SK-N-MC (cell line): Measurements from ENCODE around the gene IL19.

Experiments used
- DNase-seq: peaks from one replicate; pipeline ENCODE4 v3.0.0-alpha.2; 2011; ENCODE audit warnings: low read depth, low spot score
- H3K27ac ChIP-seq: fragments of 200-600 bp; sonication (generic); 2 replicates; pipeline ENCODE4 v1.5.1; 2016; ENCODE audit warnings: mixed run types
- H3K36me3 ChIP-seq: fragments of 200-600 bp; sonication (generic); 2 replicates; pipeline ENCODE4 v1.6.1; 2017; ENCODE audit warnings: antibody characterized with exemption, low read length, mixed read lengths; ENCODE audit not compliant: insufficient read depth
- H3K4me3 ChIP-seq: fragments of 200-600 bp; sonication (generic); 2 replicates; pipeline ENCODE4 v1.5.1; 2016
- H3K9ac ChIP-seq: fragments of 200-600 bp; sonication (generic); 2 replicates; pipeline ENCODE4 v1.8.0; 2017; ENCODE audit warnings: mixed run types, mixed read lengths; ENCODE audit not compliant: insufficient read length
- H3K9me3 ChIP-seq: fragments of 200-600 bp; sonication (generic); 2 replicates; pipeline ENCODE4 v1.6.1; 2017; ENCODE audit warnings: low read depth, mild to moderate bottlenecking, antibody characterized with exemption, low read length, moderate library complexity, mixed read lengths
- EZH2 ChIP-seq: fragments of 200-600 bp; sonication (generic); IDR thresholded peaks from one replicate; pipeline ENCODE4 v1.6.1; 2017; ENCODE audit warnings: antibody characterized with exemption
- FOXP2 ChIP-seq: optimal IDR thresholded peaks from 2 replicates; pipeline ENCODE3; 2011; ENCODE audit warnings: mild to moderate bottlenecking, moderate library complexity; ENCODE audit not compliant: insufficient read depth; ENCODE audit errors: extremely low read length, control extremely low read depth
- POLR2AphosphoS5 ChIP-seq: IDR thresholded peaks from 2 replicates; pipeline ENCODE4 v1.6.1; 2012; ENCODE audit warnings: mild to moderate bottlenecking, low read depth, low read length, borderline replicate concordance

Gene IL19

DNA sequence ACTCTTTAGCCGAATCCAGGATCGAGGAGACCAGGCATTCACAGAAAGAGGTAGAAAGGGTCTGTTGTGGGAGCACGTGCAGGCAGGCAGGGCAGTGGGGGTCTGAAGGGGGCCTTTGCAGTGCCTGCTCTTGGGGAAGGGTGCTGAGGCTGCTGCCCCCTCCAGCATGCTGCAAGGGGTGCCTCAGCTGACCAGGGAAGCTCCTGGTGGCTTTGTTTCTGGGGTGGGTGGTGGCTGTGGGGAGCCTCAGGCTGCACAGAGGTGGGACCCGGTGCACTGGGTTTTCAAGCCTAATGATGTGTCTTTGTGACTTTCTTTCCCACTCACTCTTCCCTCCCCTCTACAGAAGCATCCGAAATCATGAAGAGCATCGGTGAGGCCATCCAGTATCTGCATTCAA lies 41.5 kb upstream of the IL19 start:
- Histone ChIP-seq H3K27ac (no peak overlapping the region), H3K9ac (no peak overlapping the region), H3K9me3 (no peaks in the 10 kb centered on the region), H3K36me3 (no peaks in the 10 kb centered on the region; the same call in 1 of the 2 replicates), H3K4me3 (no peak overlapping the region)
- no peak for TF ChIP-seq EZH2
- TF ChIP-seq FOXP2 = no peak
- TF ChIP-seq POLR2AphosphoS5 = no peak
- DNase-seq = no peak

DNA sequence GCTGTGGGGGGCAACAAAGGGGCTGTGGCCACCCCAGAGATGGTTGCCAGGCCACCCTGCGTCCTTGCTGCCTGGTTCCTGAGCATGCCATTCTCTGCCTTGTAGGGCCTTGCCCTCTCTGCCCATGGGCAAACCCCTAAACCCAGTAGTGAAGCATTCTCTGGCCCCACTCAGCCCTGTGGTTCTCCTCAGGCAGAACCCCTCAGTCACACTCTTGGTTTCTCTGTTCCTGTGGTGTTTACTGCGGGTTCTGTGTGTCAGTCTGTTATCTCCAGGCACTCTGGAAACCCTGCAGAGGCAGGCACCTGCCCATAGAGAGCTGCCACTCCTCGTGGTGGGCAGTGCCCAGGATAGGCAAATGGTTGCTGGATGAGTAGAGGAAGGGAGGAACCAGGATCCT lies 41.1 kb upstream of the IL19 start:
- Histone ChIP-seq H3K4me3 (no peak overlapping the region), H3K27ac (no peak overlapping the region), H3K36me3 (no peaks in the 10 kb centered on the region; the same call in 1 of the 2 replicates), H3K9ac (no peak overlapping the region), H3K9me3 (no peaks in the 10 kb centered on the region)
- TF ChIP-seq EZH2 (no peak), FOXP2 (no peak), POLR2AphosphoS5 (no peak)
- DNase-seq = no peak

DNA sequence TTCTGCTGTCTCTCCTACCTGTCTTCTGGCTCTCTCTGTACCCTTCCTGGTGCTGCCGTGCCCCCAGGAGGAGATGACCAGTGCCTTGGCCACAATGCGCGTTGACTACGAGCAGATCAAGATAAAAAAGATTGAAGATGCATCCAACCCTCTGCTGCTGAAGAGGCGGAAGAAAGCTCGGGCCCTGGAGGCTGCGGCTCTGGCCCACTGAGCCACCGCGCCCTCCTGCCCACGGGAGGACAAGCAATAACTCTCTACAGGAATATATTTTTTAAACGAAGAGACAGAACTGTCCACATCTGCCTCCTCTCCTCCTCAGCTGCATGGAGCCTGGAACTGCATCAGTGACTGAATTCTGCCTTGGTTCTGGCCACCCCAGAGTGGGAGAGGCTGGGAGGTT lies 38.1 kb upstream of the IL19 start:
- TF ChIP-seq EZH2 (no peak), FOXP2 (no peak), POLR2AphosphoS5 (no peak)
- H3K9me3 ChIP-seq = no peaks in the 10 kb centered on the region
- H3K36me3 ChIP-seq = no peaks in the 10 kb centered on the region; the same call in 1 of the 2 replicates

DNA sequence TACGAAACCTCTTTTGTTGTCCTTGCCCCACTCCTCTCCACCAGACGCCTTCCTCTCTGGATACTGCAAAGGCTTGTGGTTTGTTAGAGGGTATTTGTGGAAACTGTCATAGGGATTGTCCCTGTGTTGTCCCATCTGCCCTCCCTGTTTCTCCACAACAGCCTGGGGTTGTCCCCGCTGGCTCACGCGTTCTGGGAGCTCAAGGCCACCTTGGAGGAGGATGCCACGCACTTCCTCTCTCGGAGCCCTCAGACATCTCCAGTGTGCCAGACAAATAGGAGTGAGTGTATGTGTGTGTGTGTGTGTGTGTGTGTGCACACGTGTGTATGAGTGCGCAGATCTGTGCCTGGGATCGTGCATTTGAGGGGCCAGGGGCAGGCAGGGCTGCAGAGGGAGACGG lies 37.6 kb upstream of the IL19 start:
- H3K27ac ChIP-seq = no peak overlapping the region
- no peak overlapping the region for H3K4me3 ChIP-seq
- H3K9ac ChIP-seq = no peak overlapping the region
- TF ChIP-seq FOXP2 (no peak), EZH2 (no peak), POLR2AphosphoS5 (no peak)
- no peak for DNase-seq
- H3K36me3 ChIP-seq = no peaks in the 10 kb centered on the region; the same call in 1 of the 2 replicates
- H3K9me3 ChIP-seq = no peaks in the 10 kb centered on the region

More for the DNA sequence above, 38.1 kb upstream of the IL19 start:
- H3K27ac ChIP-seq = no peak overlapping the region
- DNase-seq = no peak
- H3K9ac ChIP-seq = no peak overlapping the region
- no peak overlapping the region for H3K4me3 ChIP-seq

DNA sequence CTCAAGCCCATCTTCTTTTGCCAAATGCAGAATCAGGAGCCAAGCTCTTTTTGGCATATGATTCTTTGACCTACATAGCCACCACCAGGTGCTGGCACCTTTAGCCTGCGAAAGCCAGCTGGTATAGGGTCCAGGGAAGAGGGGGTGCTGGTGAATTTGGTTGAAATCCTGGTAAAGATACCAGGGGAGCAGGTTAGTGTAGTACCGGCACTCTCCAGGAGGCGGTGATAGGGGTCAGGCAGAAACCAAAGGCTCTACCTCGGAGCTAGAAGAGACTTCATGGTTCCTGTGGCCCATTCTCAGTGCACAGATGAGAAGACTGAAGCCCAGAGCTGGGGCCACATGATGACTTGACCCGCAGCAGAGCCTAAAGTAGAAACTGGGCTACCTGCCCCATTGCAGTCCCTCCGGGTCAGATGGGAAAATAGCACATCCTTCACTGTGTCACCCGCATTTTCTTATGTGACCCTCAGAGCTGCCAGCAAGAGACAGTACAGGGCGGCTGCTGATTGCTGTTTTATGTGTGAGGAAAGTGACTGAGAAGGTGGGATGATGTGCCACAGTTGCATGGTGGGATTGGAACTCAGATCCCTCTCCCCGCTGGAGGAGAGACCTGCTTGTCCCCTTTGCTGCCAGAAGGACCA lies 36.0 kb upstream of the IL19 start:
- Histone ChIP-seq H3K9me3 (no peaks in the 10 kb centered on the region), H3K9ac (no peak overlapping the region), H3K36me3 (no peaks in the 10 kb centered on the region; the same call in 1 of the 2 replicates), H3K27ac (no peak overlapping the region), H3K4me3 (no peak overlapping the region)
- TF ChIP-seq EZH2 (no peak), FOXP2 (no peak)
- DNase-seq = no peak

DNA sequence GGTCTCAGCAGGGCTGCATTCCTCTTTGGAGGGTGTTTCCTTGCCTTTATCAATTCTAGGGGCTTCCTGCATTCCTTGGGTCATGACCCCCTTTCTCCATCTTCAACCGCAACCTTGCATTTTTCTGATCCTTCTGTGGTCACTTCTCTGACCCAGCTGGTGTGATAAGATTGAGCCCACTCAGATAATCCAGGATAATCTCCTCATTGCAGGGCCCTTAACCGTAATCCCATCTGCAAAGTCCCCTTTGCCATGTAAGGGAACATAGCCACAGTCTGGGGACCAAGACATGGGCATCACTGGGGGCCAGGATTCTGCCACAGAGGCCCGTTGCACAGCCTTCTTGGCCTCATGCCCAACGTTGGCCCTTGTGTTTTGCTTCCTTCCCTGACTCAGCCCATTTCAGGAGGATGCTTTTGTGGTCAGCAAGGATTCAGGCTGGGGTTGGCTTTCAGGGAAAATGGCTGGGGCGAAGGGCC lies 35.0 kb upstream of the IL19 start:
- TF ChIP-seq FOXP2 = no peak
- no peak for TF ChIP-seq EZH2
- TF ChIP-seq POLR2AphosphoS5 = no peak
- Histone ChIP-seq H3K27ac (no peak overlapping the region), H3K9ac (no peak overlapping the region), H3K9me3 (no peaks in the 10 kb centered on the region), H3K36me3 (no peaks in the 10 kb centered on the region; the same call in 1 of the 2 replicates), H3K4me3 (no peak overlapping the region)
- no peak for DNase-seq

DNA sequence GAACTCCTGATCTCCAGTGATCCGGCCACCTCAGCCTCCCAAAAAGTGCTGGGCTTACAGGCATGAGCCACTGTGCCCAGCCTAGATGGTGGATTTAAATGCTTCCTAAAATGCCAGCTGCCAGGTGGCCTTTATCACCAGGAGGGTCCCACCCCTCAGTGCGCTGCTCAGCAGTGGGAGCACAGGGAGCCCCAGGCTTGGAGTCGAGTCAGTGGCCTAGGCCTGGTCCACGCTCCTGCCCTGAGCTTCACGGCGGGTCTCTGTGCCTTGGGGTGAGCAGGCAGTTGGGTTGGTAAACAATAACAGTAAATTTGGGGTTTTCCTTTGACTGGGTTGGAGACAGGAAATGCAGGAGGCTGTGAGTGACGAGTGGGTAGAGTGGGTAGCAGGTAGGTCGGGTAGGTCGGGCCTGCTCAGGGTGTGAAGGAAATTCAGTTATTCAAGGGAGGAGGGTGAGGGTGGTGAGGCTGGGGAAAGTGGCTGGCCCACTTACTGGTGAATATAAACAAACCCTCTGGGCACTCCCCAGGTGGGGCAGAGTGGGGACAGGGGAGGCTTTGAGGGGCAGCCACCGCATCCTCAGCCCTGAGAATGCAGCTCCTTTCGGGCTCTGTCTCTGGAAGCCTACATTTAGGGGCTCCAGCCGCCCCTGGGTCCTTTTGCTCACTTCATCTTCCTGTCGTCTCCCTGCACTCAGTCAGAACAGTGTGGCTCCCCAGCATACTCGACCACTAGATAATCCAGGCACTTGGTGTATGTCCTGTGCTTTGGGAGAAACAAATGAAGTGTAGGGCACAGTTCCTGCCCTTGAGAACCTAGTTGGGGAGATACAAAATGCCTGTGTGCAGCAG lies 33.5 kb upstream of the IL19 start:
- H3K27ac ChIP-seq = no peak overlapping the region
- no peak for DNase-seq
- no peak overlapping the region for H3K4me3 ChIP-seq
- no peaks in the 10 kb centered on the region for H3K36me3 ChIP-seq
- TF ChIP-seq POLR2AphosphoS5 (no peak), EZH2 (no peak), FOXP2 (no peak)
- no peaks in the 10 kb centered on the region for H3K9me3 ChIP-seq
- H3K9ac ChIP-seq = no peak overlapping the region

DNA sequence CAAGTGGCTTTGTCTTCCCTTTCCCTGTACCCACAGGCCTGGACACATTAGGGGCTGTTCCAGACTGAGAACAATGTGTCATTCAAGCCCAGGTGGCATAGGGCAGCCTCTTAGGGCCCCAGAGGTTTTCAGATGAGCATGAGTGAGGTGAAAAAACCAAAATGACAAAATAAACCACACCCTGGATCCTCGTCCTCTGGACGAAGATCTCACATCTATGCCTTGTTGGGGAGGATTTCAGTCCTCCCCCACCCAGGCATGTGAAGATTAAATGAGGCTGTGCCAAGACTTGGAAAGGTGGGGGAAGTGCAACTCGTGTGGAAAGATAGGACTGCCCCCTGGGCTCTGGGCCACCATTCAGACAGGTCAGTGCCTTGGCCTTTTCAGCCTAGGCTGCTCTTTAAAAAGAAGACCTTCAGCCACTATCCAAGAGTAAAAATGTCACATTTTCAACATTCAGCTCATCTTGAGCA lies 32.8 kb upstream of the IL19 start:
- H3K36me3 ChIP-seq = no peaks in the 10 kb centered on the region

More for the DNA sequence above, 32.8 kb upstream of the IL19 start:
- no peak for TF ChIP-seq EZH2
- no peak for TF ChIP-seq FOXP2
- TF ChIP-seq POLR2AphosphoS5 = no peak
- Histone ChIP-seq H3K9ac (no peak overlapping the region), H3K27ac (no peak overlapping the region), H3K9me3 (no peaks in the 10 kb centered on the region), H3K4me3 (no peak overlapping the region)
- no peak for DNase-seq
